B cell (primary cell): Measurements from ENCODE around the gene EPB41. TPM values are rescaled to one million over a fixed set of nuclear protein-coding genes. Genes with fewer than 3 reads are reported as not detected.

Experiments
- ATAC-seq: fragments of 200-7000 bp; cut with Tn5 transposase; one replicate; pipeline ENCODE4 v1.10.0; 2021; ENCODE audit warnings: low read depth, mild to moderate bottlenecking, moderate number of reproducible peaks, moderate library complexity
- CTCF ChIA-PET: fragments of 350-600 bp; sonication (Branson Sonifier 250); formaldehyde crosslinking; loops from one replicate; lab custom pipeline; 2021; ENCODE audit warnings: antibody characterized with exemption, inconsistent platforms; lab: Charles Lee
- POLR2A ChIA-PET: fragments of 350-600 bp; sonication (Branson Sonifier 250); formaldehyde crosslinking; loops from one replicate; lab custom pipeline; 2021; ENCODE audit warnings: antibody characterized with exemption; lab: Charles Lee
- DNase-seq: peaks from one replicate; pipeline ENCODE4 v3.0.0; 2013
- H2AFZ ChIP-seq: 2 replicates; pipeline ENCODE4 v1.6.1; 2012; ENCODE audit warnings: mild to moderate bottlenecking, low read depth, low read length; ENCODE audit not compliant: insufficient read depth, poor library complexity, severe bottlenecking
- H3K27ac ChIP-seq, 2 donors: 1 replicate in 1 of 2; 2 replicates in 1 of 2; pipeline ENCODE4 v1.5.1; 2012 to 2013; ENCODE audit warnings: low read length in 2 of 2, mild to moderate bottlenecking in 2 of 2, moderate library complexity in 1 of 2
- H3K27me3 ChIP-seq, 4 experiments: fragments of 200-600 bp in 1 of 4; sonication (generic) in 1 of 4; replicated peaks in 1 of 4; 1 replicate in 2 of 4; 2 replicates in 2 of 4; pipeline versions ENCODE4 v1.6.1 to v1.7.0; 2013 to 2016; ENCODE audit warnings: low read length in 3 of 4, mild to moderate bottlenecking in 2 of 4, mixed read lengths in 1 of 4, moderate library complexity in 1 of 4; ENCODE audit not compliant: insufficient read depth in 4 of 4, control insufficient read depth in 3 of 4; ENCODE audit errors: control extremely low read depth in 1 of 4
- H3K36me3 ChIP-seq, 2 experiments: replicated peaks in 1 of 2; 1 replicate in 1 of 2; 2 replicates in 1 of 2; pipeline versions ENCODE4 v1.6.1 to v1.7.1; 2013; ENCODE audit warnings: low read length in 1 of 2; ENCODE audit not compliant: insufficient read depth in 2 of 2, control insufficient read depth in 1 of 2; ENCODE audit errors: control extremely low read depth in 1 of 2, extremely low read depth in 1 of 2
- H3K4me1 ChIP-seq, 2 donors: fragments of 200-600 bp in 1 of 2; sonication (generic) in 1 of 2; 1 replicate in 1 of 2; 2 replicates in 1 of 2; pipeline versions ENCODE4 v1.5.1 to v1.6.1; 2013 to 2017; ENCODE audit warnings: low read length in 2 of 2; ENCODE audit not compliant: control insufficient read depth in 2 of 2, insufficient read depth in 2 of 2
- H3K4me2 ChIP-seq: replicated peaks from 2 replicates; pipeline ENCODE3; 2012; ENCODE audit warnings: mild to moderate bottlenecking, low read depth, low read length; ENCODE audit not compliant: poor library complexity, severe bottlenecking
- H3K4me3 ChIP-seq, 5 experiments: fragments of 200-600 bp in 1 of 5; sonication (generic) in 1 of 5; 1 replicate in 3 of 5; 2 replicates in 2 of 5; pipeline versions ENCODE4 v1.5.1 to v1.7.0; 2011 to 2016; ENCODE audit warnings: low read length in 4 of 5, mild to moderate bottlenecking in 4 of 5, low read depth in 2 of 5, control low read depth in 1 of 5, moderate library complexity in 1 of 5; ENCODE audit not compliant: insufficient read depth in 1 of 5; ENCODE audit errors: control extremely low read depth in 1 of 5, extremely low read depth in 1 of 5
- H3K79me2 ChIP-seq: fragments of 200-600 bp; sonication (generic); one replicate; pipeline ENCODE4 v1.6.0; 2016; ENCODE audit warnings: low read length; ENCODE audit not compliant: control insufficient read depth, insufficient read depth
- H3K9ac ChIP-seq: fragments of 200-600 bp; sonication (generic); 2 replicates; pipeline ENCODE4 v1.6.1; 2017; ENCODE audit warnings: mild to moderate bottlenecking, low read length, moderate library complexity
- H3K9me3 ChIP-seq, 3 donors: one replicate each; pipeline versions ENCODE4 v1.6.1 to v1.7.1; 2013; ENCODE audit warnings: low read length in 2 of 3; ENCODE audit not compliant: control insufficient read depth in 2 of 3, insufficient read depth in 1 of 3; ENCODE audit errors: control extremely low read depth in 1 of 3
- H4K20me1 ChIP-seq: 2 replicates; pipeline ENCODE4 v1.6.0; 2012; ENCODE audit warnings: mild to moderate bottlenecking, low read length; ENCODE audit not compliant: insufficient read depth, control insufficient read depth, poor library complexity, severe bottlenecking
- H3K27ac Mint-ChIP-seq: one replicate; pipeline ENCODE4 v1.8.0; 2021; ENCODE audit warnings: mixed read lengths
- H3K27me3 Mint-ChIP-seq: one replicate; pipeline ENCODE4 v1.8.0; 2021; ENCODE audit warnings: mixed read lengths
- H3K4me1 Mint-ChIP-seq: one replicate; pipeline ENCODE4 v1.8.0; 2021; ENCODE audit warnings: mixed read lengths
- H3K4me3 Mint-ChIP-seq: one replicate; pipeline ENCODE4 v1.8.0; 2021; ENCODE audit warnings: mixed read lengths
- H3K9me3 Mint-ChIP-seq: one replicate; pipeline ENCODE4 v1.8.0; 2022; ENCODE audit warnings: mixed read lengths; ENCODE audit not compliant: insufficient read depth
- CTCF ChIP-seq: fragments of 200-600 bp; IDR thresholded peaks from one replicate; pipeline ENCODE4 v1.8.0; 2022; ENCODE audit warnings: antibody characterized with exemption, mild to moderate bottlenecking
- EZH2 ChIP-seq: IDR thresholded peaks from 2 replicates; pipeline ENCODE4 v1.6.1; 2012; ENCODE audit warnings: borderline replicate concordance, low read depth, mild to moderate bottlenecking, moderate library complexity, low read length; ENCODE audit not compliant: insufficient read depth, poor library complexity, severe bottlenecking
- WGBS: methylation state at CpG from one replicate; pipeline ENCODE4 v1.1.5; 2013; ENCODE audit warnings: missing lambda C conversion rate; ENCODE audit not compliant: insufficient coverage; 5-methylcytosine and 5-hydroxymethylcytosine counted together
- intact Hi-C: fragments of 100-400 bp; cut with micrococcal nuclease; formaldehyde crosslinking; loops from one replicate; pipeline ENCODE4 v1.10.0; 2022
- polyA plus RNA-seq: library from polyadenylated mRNA; depleted of rRNA; stranded (reverse); fragments of >200 nt; gene quantifications from 2 replicates; pipeline ENCODE4 v1.2.3, GENCODE V29; 2012
- total RNA-seq, 2 donors: library from RNA; stranded (reverse); fragments of 120-200 nt in 1 of 2; gene quantifications; 1 replicate in 1 of 2; 2 replicates in 1 of 2; pipeline versions ENCODE4 v1.2.3 to v1.2.4, GENCODE V29; 2013 to 2022

The EPB41 gene
- total and polyA plus RNA-seq, 2 donors (not counting 1 experiment from before 2014, with no cell fraction given) = 45.8 to 186 TPM

GRCh38 chr1:29052100-29052499 is 137.7 kb downstream of the EPB41 start:
- intact Hi-C loops = no loop called here
- no peaks in the 10 kb centered on the region for H3K4me1 ChIP-seq
- H3K9me3 ChIP-seq = no peaks in the 10 kb centered on the region
- Mint-ChIP-seq H3K27ac (no peak overlapping the region), H3K9me3 (no peaks in the 10 kb centered on the region), H3K4me3 (no peak overlapping the region), H3K27me3 (no peaks in the 10 kb centered on the region), H3K4me1 (no peaks in the 10 kb centered on the region)
- H3K79me2 ChIP-seq = no peaks in the 10 kb centered on the region
- H3K9ac ChIP-seq = no peak overlapping the region
- H3K27me3 ChIP-seq = no peaks in the 10 kb centered on the region
- H3K4me3 ChIP-seq = no peak overlapping the region
- no peak overlapping the region for H3K4me2 ChIP-seq
- TF ChIP-seq CTCF (no peak), EZH2 (no peak)
- ATAC-seq = no peak
- POLR2A ChIA-PET = no interaction called here
- no peaks in the 10 kb centered on the region for H4K20me1 ChIP-seq
- H3K36me3 ChIP-seq = peaks cover 4 to 46% of the 10 kb centered on the region in 2 experiments
- no peak overlapping the region for H2AFZ ChIP-seq
- H3K27ac ChIP-seq = no peak overlapping the region
- DNase-seq = no peak
- CTCF ChIA-PET = interaction anchor here (0.7 kb wide), 1 partner anchor 58 kb away, joined by 5 read pairs; no protein-coding TSS in a partner anchor
- WGBS = 83% methylated on average over 1 of the region's 2 CpGs

GRCh38 chr1:29052941-29053340 is 138.6 kb downstream of the EPB41 start:
- ChIA-PET POLR2A (no interaction called here), CTCF (interaction anchor here (1.5 kb wide), 1 partner anchor 150 kb away, joined by 3 read pairs; no protein-coding TSS in a partner anchor)
- Histone ChIP-seq H3K79me2 (no peaks in the 10 kb centered on the region), H3K9ac (no peak overlapping the region), H3K4me1 (no peaks in the 10 kb centered on the region), H3K4me3 (no peak overlapping the region), H3K4me2 (no peak overlapping the region), H3K27me3 (no peaks in the 10 kb centered on the region), H4K20me1 (no peaks in the 10 kb centered on the region), H3K27ac (no peak overlapping the region), H3K36me3 (peaks cover 4 to 42% of the 10 kb centered on the region in 2 experiments), H3K9me3 (no peaks in the 10 kb centered on the region), H2AFZ (no peak overlapping the region)
- WGBS = 87% methylated on average over 4 of the region's 7 CpGs
- no peak for TF ChIP-seq CTCF
- TF ChIP-seq EZH2 = no peak
- H3K4me1 Mint-ChIP-seq = no peaks in the 10 kb centered on the region
- no peak overlapping the region for H3K4me3 Mint-ChIP-seq
- ATAC-seq = no peak
- intact Hi-C loops = no loop called here
- no peak overlapping the region for H3K27ac Mint-ChIP-seq
- no peaks in the 10 kb centered on the region for H3K27me3 Mint-ChIP-seq
- no peaks in the 10 kb centered on the region for H3K9me3 Mint-ChIP-seq
- DNase-seq = no peak
